Fibroblast of lung (primary cell): ENCODE data around the gene NFATC2. TPM values are rescaled to one million over a fixed set of nuclear protein-coding genes. Genes with fewer than 3 reads are reported as not detected.

Experiments used
- DNase-seq, 2 donors: peaks; one replicate each; pipeline versions ENCODE4 v3.0.0 to v3.0.0-alpha.2; 2010; ENCODE audit warnings: low read depth in 2 of 2
- H2AFZ ChIP-seq: 2 replicates; pipeline ENCODE4 v1.5.1; 2012; ENCODE audit warnings: low read length, control low read depth, inconsistent platforms
- H3K27ac ChIP-seq: 2 replicates; pipeline ENCODE4 v1.5.1; 2011; ENCODE audit warnings: low read length, control low read depth; ENCODE audit not compliant: insufficient read depth
- H3K27me3 ChIP-seq: 2 replicates; pipeline ENCODE4 v1.5.1; 2011; ENCODE audit warnings: mild to moderate bottlenecking, low read length; ENCODE audit not compliant: control insufficient read depth, insufficient read depth
- H3K36me3 ChIP-seq: 2 replicates; pipeline ENCODE4 v1.5.1; 2011; ENCODE audit warnings: low read length; ENCODE audit not compliant: control insufficient read depth, insufficient read depth
- H3K4me1 ChIP-seq: 2 replicates; pipeline ENCODE4 v1.5.1; 2011; ENCODE audit warnings: low read length; ENCODE audit not compliant: control insufficient read depth, insufficient read depth; ENCODE audit errors: extremely low read depth
- H3K4me2 ChIP-seq: 2 replicates; pipeline ENCODE4 v1.5.1; 2011; ENCODE audit warnings: low read length, control low read depth; ENCODE audit not compliant: insufficient read depth; ENCODE audit errors: extremely low read depth
- H3K4me3 ChIP-seq, 4 experiments: fragments of 200-600 bp in 1 of 4; sonication (generic) in 1 of 4; replicated peaks in 1 of 4; 2 replicates each; pipeline ENCODE4 v1.5.1; 2011 to 2016; ENCODE audit warnings: low read length in 4 of 4, low read depth in 3 of 4, mild to moderate bottlenecking in 3 of 4, control low read depth in 2 of 4, inconsistent platforms in 1 of 4, mixed read lengths in 1 of 4; ENCODE audit not compliant: insufficient read depth in 1 of 4; ENCODE audit errors: control extremely low read depth in 1 of 4
- H3K79me2 ChIP-seq: 2 replicates; pipeline ENCODE4 v1.5.1; 2012; ENCODE audit warnings: mild to moderate bottlenecking, low read length, inconsistent platforms; ENCODE audit not compliant: control insufficient read depth, insufficient read depth
- H3K9ac ChIP-seq: 2 replicates; pipeline ENCODE4 v1.5.1; 2011; ENCODE audit warnings: mild to moderate bottlenecking, low read length, control low read depth; ENCODE audit not compliant: insufficient read depth
- H3K9me3 ChIP-seq: 2 replicates; pipeline ENCODE4 v1.5.1; 2012; ENCODE audit warnings: low read depth, low read length; ENCODE audit not compliant: control insufficient read depth, insufficient read depth
- H4K20me1 ChIP-seq: 2 replicates; pipeline ENCODE4 v1.5.1; 2011; ENCODE audit warnings: low read length; ENCODE audit not compliant: control insufficient read depth, insufficient read depth; ENCODE audit errors: extremely low read depth
- CTCF ChIP-seq, 2 donors: IDR thresholded peaks in 1 of 2; conservative IDR thresholded peaks in 1 of 2; 1 replicate in 1 of 2; 2 replicates in 1 of 2; pipeline ENCODE4 v1.5.1; 2011 to 2012; ENCODE audit warnings: low read length in 2 of 2, control low read depth in 1 of 2, inconsistent platforms in 1 of 2, low read depth in 1 of 2, mild to moderate bottlenecking in 1 of 2
- EZH2 ChIP-seq: IDR thresholded peaks from 2 replicates; pipeline ENCODE4 v1.5.1; 2012; ENCODE audit warnings: low read length, control low read depth, mild to moderate bottlenecking; ENCODE audit errors: missing control alignments
- polyA plus RNA-seq, 2 donors: library from polyadenylated mRNA; depleted of rRNA in 1 of 2; stranded (reverse) in 1 of 2; unstranded in 1 of 2; fragments of >200 nt; gene quantifications; 2 replicates each; pipeline ENCODE4 v1.2.1, GENCODE V29; 2011 to 2012; ENCODE audit warnings: missing spikeins in 1 of 2
- total RNA-seq: library from RNA; depleted of rRNA; stranded (reverse); fragments of >200 nt; gene quantifications from 2 replicates; pipeline ENCODE4 v1.2.1, GENCODE V29; 2014

NFATC2 gene
- total and polyA plus RNA-seq, 2 donors (not counting 1 experiment from before 2014, with no cell fraction given): 0.50 to 1.2 TPM

GRCh38 chr20:51458751-51459439 lies 83.6 kb downstream of the NFATC2 start:
- Histone ChIP-seq H3K9me3 (no peaks in the 10 kb centered on the region), H3K4me3 (no peak overlapping the region), H3K27ac (no peak overlapping the region), H3K79me2 (no peaks in the 10 kb centered on the region), H2AFZ (no peak overlapping the region), H3K9ac (no peak overlapping the region), H3K27me3 (no peaks in the 10 kb centered on the region), H3K4me2 (no peak overlapping the region), H3K36me3 (no peaks in the 10 kb centered on the region), H3K4me1 (peaks cover 10% of the 10 kb centered on the region), H4K20me1 (no peaks in the 10 kb centered on the region)
- no peak for TF ChIP-seq EZH2
- DNase-seq: no peak

- peak overlapping the region; percentile 83 for H3K4me2 ChIP-seq
- H3K9ac ChIP-seq: no peak overlapping the region
- TF ChIP-seq EZH2: no peak
- TF ChIP-seq CTCF (conservative IDR thresholded peaks at IDR 0.05 in 1 of 2, IDR thresholded peaks at IDR 0.05 in 1 of 2; ENCODE audit: low read depth in 1 of 2, low read length in 2 of 2): no peak
These were observed 85.0 kb downstream of the NFATC2 start for GRCh38 chr20:51457533-51457932.

GRCh38 chr20:51456511-51457509 lies 85.7 kb downstream of the NFATC2 start:
- peak overlapping the region; percentile 83 for H3K4me2 ChIP-seq
- H2AFZ ChIP-seq: peak overlapping the region; percentile 46
- H3K79me2 ChIP-seq: no peaks in the 10 kb centered on the region
- no peak overlapping the region for H3K9ac ChIP-seq
- TF ChIP-seq EZH2: no peak
- no peak for TF ChIP-seq CTCF (conservative IDR thresholded peaks at IDR 0.05 in 1 of 2, IDR thresholded peaks at IDR 0.05 in 1 of 2; ENCODE audit: low read depth in 1 of 2, low read length in 2 of 2)
- H3K9me3 ChIP-seq: no peaks in the 10 kb centered on the region
- no peaks in the 10 kb centered on the region for H3K36me3 ChIP-seq
- DNase-seq: peak; percentile 95 to 97
- peak overlapping the region; percentile 41 for H3K27ac ChIP-seq
- H3K4me1 ChIP-seq: peaks cover 7% of the 10 kb centered on the region
- H3K4me3 ChIP-seq: peak overlapping the region in 1 of 4 experiments; percentile 21
- H4K20me1 ChIP-seq: no peaks in the 10 kb centered on the region
- H3K27me3 ChIP-seq: no peaks in the 10 kb centered on the region

More at GRCh38 chr20:51457533-51457932, 85.0 kb downstream of the NFATC2 start:
- Histone ChIP-seq H3K4me3 (no peak overlapping the region), H3K36me3 (no peaks in the 10 kb centered on the region), H3K27ac (no peak overlapping the region), H3K27me3 (no peaks in the 10 kb centered on the region), H3K4me1 (peaks cover 7% of the 10 kb centered on the region), H3K79me2 (no peaks in the 10 kb centered on the region), H4K20me1 (no peaks in the 10 kb centered on the region), H3K9me3 (no peaks in the 10 kb centered on the region), H2AFZ (no peak overlapping the region)
- DNase-seq: no peak
